SK-N-SH treated with all-trans-retinoic acid at 6 μM for 48 hours (cell line): Measurements from ENCODE around the gene TTC21B.

Experiments
- ATAC-seq: fragments of 200-7000 bp; cut with Tn5 transposase; 3 replicates; pipeline ENCODE4 v1.9.1; 2020; ENCODE audit warnings: mild to moderate bottlenecking, moderate library complexity
- ARNTL ChIP-seq: fragments of 450-650 bp; formaldehyde crosslinking; IDR thresholded peaks from 2 replicates; pipeline ENCODE4 v1.5.0; 2020; ENCODE audit warnings: low read depth, mild to moderate bottlenecking, moderate library complexity, borderline replicate concordance
- BACH2 ChIP-seq: fragments of 250-450 bp; sonication (Bioruptor Pico); IDR thresholded peaks from 2 replicates; pipeline ENCODE4 v1.9.0; 2021; ENCODE audit warnings: mild to moderate bottlenecking, borderline replicate concordance
- CSDC2 ChIP-seq: fragments of 250-450 bp; sonication (Bioruptor Pico); IDR thresholded peaks from 2 replicates; pipeline ENCODE4 v1.5.0; 2020; ENCODE audit warnings: mild to moderate bottlenecking, moderate library complexity
- CSRNP3 ChIP-seq: fragments of 250-450 bp; sonication (Bioruptor Pico); IDR thresholded peaks from 2 replicates; pipeline ENCODE4 v1.5.1; 2021; ENCODE audit warnings: mild to moderate bottlenecking, moderate library complexity
- ESRRG ChIP-seq: fragments of 250-450 bp; sonication (Bioruptor Pico); IDR thresholded peaks from 2 replicates; pipeline ENCODE4 v1.6.1; 2021; ENCODE audit warnings: mild to moderate bottlenecking
- GLIS3 ChIP-seq: fragments of 250-450 bp; sonication (Bioruptor Pico); IDR thresholded peaks from 2 replicates; pipeline ENCODE4 v1.5.0; 2020; ENCODE audit warnings: mild to moderate bottlenecking, moderate library complexity
- ISL1 ChIP-seq: fragments of 250-450 bp; sonication (Bioruptor Pico); IDR thresholded peaks from 2 replicates; pipeline ENCODE4 v2.1.2; 2022; ENCODE audit warnings: mild to moderate bottlenecking, moderate library complexity
- OSR1 ChIP-seq: fragments of 250-450 bp; sonication (Bioruptor Pico); IDR thresholded peaks from 2 replicates; pipeline ENCODE4 v1.8.0; 2022; ENCODE audit warnings: moderate library complexity, mild to moderate bottlenecking, inconsistent platforms
- PATZ1 ChIP-seq: fragments of 250-450 bp; sonication (Bioruptor Pico); IDR thresholded peaks from 2 replicates; pipeline ENCODE4 v1.8.0; 2020; ENCODE audit warnings: mild to moderate bottlenecking, moderate library complexity, borderline replicate concordance
- POU6F1 ChIP-seq: fragments of 250-450 bp; sonication (Bioruptor Pico); IDR thresholded peaks from 2 replicates; pipeline ENCODE4 v1.8.0; 2021; ENCODE audit warnings: low read depth, mild to moderate bottlenecking, moderate library complexity, borderline replicate concordance
- RARB ChIP-seq: fragments of 250-450 bp; sonication (Bioruptor Pico); IDR thresholded peaks from 2 replicates; pipeline ENCODE4 v1.8.0; 2021; ENCODE audit warnings: mild to moderate bottlenecking, moderate library complexity
- SNAI2 ChIP-seq: fragments of 250-450 bp; sonication (Bioruptor Pico); IDR thresholded peaks from 2 replicates; pipeline ENCODE4 v1.5.0; 2020; ENCODE audit warnings: mild to moderate bottlenecking, moderate library complexity
- TCF4 ChIP-seq: fragments of 250-450 bp; sonication (Bioruptor Pico); IDR thresholded peaks from 2 replicates; pipeline ENCODE4 v1.8.0; 2021; ENCODE audit warnings: mild to moderate bottlenecking, moderate library complexity, borderline replicate concordance
- TOX ChIP-seq: fragments of 250-450 bp; sonication (Bioruptor Pico); IDR thresholded peaks from 2 replicates; pipeline ENCODE4 v1.8.0; 2021; ENCODE audit warnings: mild to moderate bottlenecking, moderate library complexity, borderline replicate concordance
- ZC3H10 ChIP-seq: fragments of 250-450 bp; sonication (Bioruptor Pico); IDR thresholded peaks from 2 replicates; pipeline ENCODE4 v1.5.1; 2021; ENCODE audit warnings: mild to moderate bottlenecking, moderate library complexity
- ZFP3 ChIP-seq: fragments of 250-450 bp; sonication (Bioruptor Pico); IDR thresholded peaks from 2 replicates; pipeline ENCODE4 v1.5.0; 2020; ENCODE audit warnings: mild to moderate bottlenecking, moderate library complexity
- ZFP30 ChIP-seq: fragments of 450-650 bp; formaldehyde crosslinking; IDR thresholded peaks from 2 replicates; pipeline ENCODE4 v1.5.0; 2022; ENCODE audit warnings: mild to moderate bottlenecking, moderate library complexity
- ZNF565 ChIP-seq: fragments of 450-650 bp; formaldehyde crosslinking; conservative IDR thresholded peaks from 2 replicates; pipeline ENCODE4 v1.5.0; 2020; ENCODE audit warnings: low read depth, mild to moderate bottlenecking, moderate library complexity
- ZNF70 ChIP-seq: fragments of 450-650 bp; formaldehyde crosslinking; IDR thresholded peaks from 2 replicates; pipeline ENCODE4 v1.5.0; 2020; ENCODE audit warnings: mild to moderate bottlenecking, moderate library complexity
- ZNF8 ChIP-seq: fragments of 450-650 bp; formaldehyde crosslinking; IDR thresholded peaks from 2 replicates; pipeline ENCODE4 v1.5.0; 2020; ENCODE audit warnings: mild to moderate bottlenecking, moderate library complexity
- TF ChIP-seq, protein P1 (sequence below): fragments of 250-450 bp; sonication (Bioruptor Pico); IDR thresholded peaks from 2 replicates; pipeline ENCODE4 v1.5.1; 2020; ENCODE audit warnings: low read depth, mild to moderate bottlenecking, moderate library complexity
- TF ChIP-seq, protein P2 (sequence below): fragments of 250-450 bp; sonication (Bioruptor Pico); IDR thresholded peaks from 2 replicates; pipeline ENCODE4 v1.5.0; 2020; ENCODE audit warnings: mild to moderate bottlenecking, moderate library complexity

Gene TTC21B

DNA sequence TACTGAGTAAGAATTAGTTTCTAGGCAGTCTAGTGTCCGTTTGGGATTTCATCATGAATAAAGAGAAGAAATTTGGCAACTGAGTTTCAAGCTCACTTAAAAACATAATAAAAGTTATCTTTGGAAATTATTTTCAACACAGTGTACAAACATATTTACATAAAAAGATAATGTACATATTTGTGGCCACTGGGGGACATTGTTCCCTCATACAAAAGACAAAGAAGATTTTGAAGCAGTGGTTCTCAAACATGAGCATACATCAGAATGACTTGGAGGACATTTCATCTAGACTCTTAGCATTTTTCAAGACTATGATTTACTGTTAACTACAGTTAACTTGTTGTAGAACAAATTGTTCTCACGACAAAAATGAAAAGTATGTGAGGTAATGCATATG, 15.7 kb upstream of the TTC21B start:
- ATAC-seq: no peak
- TF ChIP-seq ESRRG (CRISPR knock-in tag) (no peak), ZFP30 (no peak), CSRNP3 (no peak), ZC3H10 (CRISPR knock-in tag) (no peak), RARB (CRISPR knock-in tag) (no peak), PATZ1 (CRISPR knock-in tag) (no peak), BACH2 (CRISPR knock-in tag) (no peak), TOX (no peak), ARNTL (no peak), POU6F1 (CRISPR knock-in tag) (no peak)
- TF ChIP-seq, protein P1, sequence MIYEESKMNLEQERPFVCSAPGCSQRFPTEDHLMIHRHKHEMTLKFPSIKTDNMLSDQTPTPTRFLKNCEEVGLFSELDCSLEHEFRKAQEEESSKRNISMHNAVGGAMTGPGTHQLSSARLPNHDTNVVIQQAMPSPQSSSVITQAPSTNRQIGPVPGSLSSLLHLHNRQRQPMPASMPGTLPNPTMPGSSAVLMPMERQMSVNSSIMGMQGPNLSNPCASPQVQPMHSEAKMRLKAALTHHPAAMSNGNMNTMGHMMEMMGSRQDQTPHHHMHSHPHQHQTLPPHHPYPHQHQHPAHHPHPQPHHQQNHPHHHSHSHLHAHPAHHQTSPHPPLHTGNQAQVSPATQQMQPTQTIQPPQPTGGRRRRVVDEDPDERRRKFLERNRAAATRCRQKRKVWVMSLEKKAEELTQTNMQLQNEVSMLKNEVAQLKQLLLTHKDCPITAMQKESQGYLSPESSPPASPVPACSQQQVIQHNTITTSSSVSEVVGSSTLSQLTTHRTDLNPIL (CRISPR knock-in tag): no peak

DNA sequence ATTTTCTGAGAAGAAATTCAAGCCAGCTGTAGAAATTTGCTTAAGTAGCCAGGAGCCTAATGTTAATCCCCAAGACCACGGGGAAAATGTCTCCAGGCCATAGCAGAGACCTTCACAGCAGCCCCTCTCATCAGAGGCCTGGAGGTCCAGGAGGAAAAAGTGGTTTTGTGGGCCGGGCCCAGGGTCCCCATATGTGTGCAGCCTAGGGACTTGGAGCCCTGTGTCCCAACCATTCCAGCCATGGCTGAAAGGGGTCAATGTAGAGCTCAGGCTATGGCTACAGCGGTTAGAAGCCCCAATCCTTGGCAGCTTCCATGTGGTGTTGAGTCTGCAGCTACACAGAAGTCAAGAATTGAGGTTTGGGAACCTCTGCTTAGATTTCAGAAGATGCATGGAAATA, 14.2 kb upstream of the TTC21B start:
- TF ChIP-seq GLIS3 (CRISPR knock-in tag) (no peak), ZFP3 (CRISPR knock-in tag) (no peak), RARB (CRISPR knock-in tag) (no peak), CSDC2 (no peak), ZFP30 (no peak), ZNF565 (no peak), SNAI2 (CRISPR knock-in tag) (no peak), ZNF8 (CRISPR knock-in tag) (no peak), TCF4 (no peak), OSR1 (CRISPR knock-in tag) (no peak), TOX (no peak), PATZ1 (CRISPR knock-in tag) (no peak), POU6F1 (CRISPR knock-in tag) (no peak), CSRNP3 (no peak), BACH2 (CRISPR knock-in tag) (no peak), ZC3H10 (CRISPR knock-in tag) (no peak), ISL1 (CRISPR knock-in tag) (no peak), ZNF70 (no peak)
- TF ChIP-seq, protein P2, sequence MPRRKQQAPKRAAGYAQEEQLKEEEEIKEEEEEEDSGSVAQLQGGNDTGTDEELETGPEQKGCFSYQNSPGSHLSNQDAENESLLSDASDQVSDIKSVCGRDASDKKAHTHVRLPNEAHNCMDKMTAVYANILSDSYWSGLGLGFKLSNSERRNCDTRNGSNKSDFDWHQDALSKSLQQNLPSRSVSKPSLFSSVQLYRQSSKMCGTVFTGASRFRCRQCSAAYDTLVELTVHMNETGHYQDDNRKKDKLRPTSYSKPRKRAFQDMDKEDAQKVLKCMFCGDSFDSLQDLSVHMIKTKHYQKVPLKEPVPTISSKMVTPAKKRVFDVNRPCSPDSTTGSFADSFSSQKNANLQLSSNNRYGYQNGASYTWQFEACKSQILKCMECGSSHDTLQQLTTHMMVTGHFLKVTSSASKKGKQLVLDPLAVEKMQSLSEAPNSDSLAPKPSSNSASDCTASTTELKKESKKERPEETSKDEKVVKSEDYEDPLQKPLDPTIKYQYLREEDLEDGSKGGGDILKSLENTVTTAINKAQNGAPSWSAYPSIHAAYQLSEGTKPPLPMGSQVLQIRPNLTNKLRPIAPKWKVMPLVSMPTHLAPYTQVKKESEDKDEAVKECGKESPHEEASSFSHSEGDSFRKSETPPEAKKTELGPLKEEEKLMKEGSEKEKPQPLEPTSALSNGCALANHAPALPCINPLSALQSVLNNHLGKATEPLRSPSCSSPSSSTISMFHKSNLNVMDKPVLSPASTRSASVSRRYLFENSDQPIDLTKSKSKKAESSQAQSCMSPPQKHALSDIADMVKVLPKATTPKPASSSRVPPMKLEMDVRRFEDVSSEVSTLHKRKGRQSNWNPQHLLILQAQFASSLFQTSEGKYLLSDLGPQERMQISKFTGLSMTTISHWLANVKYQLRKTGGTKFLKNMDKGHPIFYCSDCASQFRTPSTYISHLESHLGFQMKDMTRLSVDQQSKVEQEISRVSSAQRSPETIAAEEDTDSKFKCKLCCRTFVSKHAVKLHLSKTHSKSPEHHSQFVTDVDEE (CRISPR knock-in tag): no peak
- ATAC-seq: no peak
